B cell (primary cell): ENCODE results near the gene LRRK2.

Source experiments
- CTCF ChIP-seq: fragments of 200-600 bp; IDR thresholded peaks from one replicate; pipeline ENCODE4 v1.8.0; 2022; ENCODE audit warnings: antibody characterized with exemption, mild to moderate bottlenecking
- EZH2 ChIP-seq: IDR thresholded peaks from 2 replicates; pipeline ENCODE4 v1.6.1; 2012; ENCODE audit warnings: borderline replicate concordance, low read depth, mild to moderate bottlenecking, moderate library complexity, low read length; ENCODE audit not compliant: insufficient read depth, poor library complexity, severe bottlenecking

- TF ChIP-seq CTCF (no peak), EZH2 (no peak)
Observed at GRCh38 chr12:40183715-40184114, 41.1 kb upstream of the LRRK2 start.
